ENCODE measurements around the gene BTBD1.
"Not testable (repeated sequence)": the region's sequence is repeated elsewhere in the genome, so short reads cannot be mapped to it uniquely, and the experiment has no call there.

Gene BTBD1

GRCh38 chr15:83092309-83092976, 25.4 kb upstream of the BTBD1 start:
- no peak for DNase-seq

- DNase-seq, result not testable (repeated sequence)
These were observed 24.9 kb upstream of the BTBD1 start for GRCh38 chr15:83091965-83092308.

GRCh38 chr15:83090465-83090864, 23.4 kb upstream of the BTBD1 start:
- DNase-seq, result no peak

GRCh38 chr15:83088876-83089275, 21.8 kb upstream of the BTBD1 start:
- DNase-seq, result no peak

- DNase-seq, result no peak
These were observed 20.5 kb upstream of the BTBD1 start for GRCh38 chr15:83087576-83087975.

GRCh38 chr15:83085864-83086552, 19.0 kb upstream of the BTBD1 start:
- not testable (repeated sequence) for DNase-seq

GRCh38 chr15:83085461-83085860, 18.4 kb upstream of the BTBD1 start:
- DNase-seq, result not testable (repeated sequence)

- no peak for DNase-seq
These were observed 15.8 kb upstream of the BTBD1 start for GRCh38 chr15:83082730-83083386.

GRCh38 chr15:83081256-83082014, 14.4 kb upstream of the BTBD1 start:
- no peak for DNase-seq

- no peak for DNase-seq
These were observed 11.7 kb upstream of the BTBD1 start for GRCh38 chr15:83078712-83079111.

GRCh38 chr15:83077491-83078230, 10.6 kb upstream of the BTBD1 start:
- DNase-seq, result no peak

GRCh38 chr15:83069211-83069642, 2.2 kb upstream of the BTBD1 start:
- DNase-seq, result not testable (repeated sequence)

- DNase-seq, result no peak
These were observed 1.0 kb upstream of the BTBD1 start for GRCh38 chr15:83068054-83068453.

- no peak for DNase-seq
These were observed 548 bp upstream of the BTBD1 start for GRCh38 chr15:83067638-83067962.

- DNase-seq, result no peak
These were observed 868 bp downstream of the BTBD1 start for GRCh38 chr15:83066034-83066733.

GRCh38 chr15:83065431-83065830, 1.6 kb downstream of the BTBD1 start:
- DNase-seq, result no peak

- DNase-seq, result no peak
These were observed 2.2 kb downstream of the BTBD1 start for GRCh38 chr15:83064859-83065258.

GRCh38 chr15:83063551-83063950, 3.5 kb downstream of the BTBD1 start:
- DNase-seq, result no peak

- no peak for DNase-seq
These were observed 4.3 kb downstream of the BTBD1 start for GRCh38 chr15:83062768-83063180.

GRCh38 chr15:83061680-83062079, 5.4 kb downstream of the BTBD1 start:
- no peak for DNase-seq

- DNase-seq, result no peak
These were observed 9.2 kb downstream of the BTBD1 start for GRCh38 chr15:83057696-83058376.

GRCh38 chr15:83057002-83057401, 10.1 kb downstream of the BTBD1 start:
- no peak for DNase-seq

Data from SHP77 treated with DMSO at 0.1 percent for 48 hours (cell line).